K562 (cell line): ENCODE measurements around the gene VTA1. TPM values are rescaled to one million over a fixed set of nuclear protein-coding genes. Genes with fewer than 3 reads are reported as not detected.

ENCODE experiments used
- ATAC-seq: fragments of 200-7000 bp; cut with Tn5 transposase; 3 replicates; pipeline ENCODE4 v1.9.1; 2020; ENCODE audit warnings: moderate library complexity
- BruUV-seq: library from RNA; stranded (reverse); fragments of 400-500 nt; replicated peaks from 2 replicates; lab custom pipeline; 2021; lab: Mats Ljungman, UMichigan
- CTCF ChIA-PET: fragments of 300-600 bp; formaldehyde crosslinking; extraction: SDS; loops from one replicate; lab custom pipeline; 2021; ENCODE audit warnings: low intra/inter-chr PET ratio; lab: Yijun Ruan, JAX
- POLR2A ChIA-PET: fragments of 300-600, 350-650 bp; sonication (Branson Sonifier 250); formaldehyde crosslinking; extraction: SDS; loops from one replicate; lab custom pipeline; 2021; ENCODE audit warnings: antibody characterized with exemption, inconsistent platforms; lab: Yijun Ruan, JAX
- DNase-seq, 4 experiments: peaks; one replicate each; pipeline versions ENCODE4 v3.0.0 to v3.0.0-alpha.2; 2011 to 2018; ENCODE audit warnings: low spot score in 3 of 4, mixed read lengths in 3 of 4; ENCODE audit errors: extremely low read depth in 1 of 4
- FAIRE-seq: peaks from 2 replicates; lab custom pipeline; 2011; peaks lifted over from hg19 to GRCh38; lab: Jason Lieb, UNC
- H2AFZ ChIP-seq: 2 replicates; pipeline ENCODE4 v1.6.0; 2011; ENCODE audit warnings: low read depth, low read length, control low read depth, inconsistent platforms
- H3K27ac ChIP-seq: fragments of 200-600 bp; 3 replicates; pipeline ENCODE4 v1.8.0; 2011; ENCODE audit warnings: low read depth, mild to moderate bottlenecking, control low read depth, inconsistent platforms, low read length, moderate library complexity, mixed read lengths; ENCODE audit errors: extremely low read depth
- H3K27me3 ChIP-seq, 2 experiments: fragments of 300-600 bp in 1 of 2; 2 replicates in 1 of 2; 3 replicates in 1 of 2; pipeline versions ENCODE4 v1.6.0 to v1.8.0; 2011; ENCODE audit warnings: inconsistent platforms in 2 of 2, low read length in 2 of 2, mild to moderate bottlenecking in 1 of 2, mixed read lengths in 1 of 2, moderate library complexity in 1 of 2; ENCODE audit not compliant: control insufficient read depth in 2 of 2, insufficient read depth in 2 of 2
- H3K36me3 ChIP-seq: fragments of 300-600 bp; 3 replicates; pipeline ENCODE4 v1.8.0; 2011; ENCODE audit warnings: mild to moderate bottlenecking, low read length, inconsistent platforms; ENCODE audit not compliant: control insufficient read depth, insufficient read depth
- H3K4me1 ChIP-seq, 2 experiments: fragments of 200-600 bp in 1 of 2; replicated peaks in 1 of 2; 2 replicates in 1 of 2; 3 replicates in 1 of 2; pipeline versions ENCODE4 v1.5.1 to v1.8.0; 2011; ENCODE audit warnings: inconsistent platforms in 2 of 2, low read length in 2 of 2, mild to moderate bottlenecking in 1 of 2, mixed read lengths in 1 of 2, moderate library complexity in 1 of 2; ENCODE audit not compliant: control insufficient read depth in 2 of 2, insufficient read depth in 2 of 2
- H3K4me2 ChIP-seq: 2 replicates; pipeline ENCODE4 v1.6.1; 2011; ENCODE audit warnings: low read length, control low read depth, inconsistent platforms, mixed read lengths; ENCODE audit not compliant: insufficient read depth
- H3K4me3 ChIP-seq: fragments of 200-600 bp; sonication (generic), shearing (Covaris generic); 2 replicates; pipeline ENCODE4 v1.5.1; 2016; ENCODE audit warnings: control low read depth, inconsistent platforms
- H3K79me2 ChIP-seq: fragments of 200-600 bp; 3 replicates; pipeline ENCODE4 v1.8.0; 2011; ENCODE audit warnings: low read length, inconsistent platforms; ENCODE audit not compliant: control insufficient read depth, insufficient read depth
- H3K9ac ChIP-seq, 2 experiments: 2 replicates each; pipeline versions ENCODE4 v1.6.0 to v1.6.1; 2011; ENCODE audit warnings: low read depth in 2 of 2, low read length in 2 of 2, control low read depth in 1 of 2, inconsistent platforms in 1 of 2, mild to moderate bottlenecking in 1 of 2, mixed read lengths in 1 of 2; ENCODE audit not compliant: insufficient read depth in 1 of 2
- H3K9me1 ChIP-seq: one replicate; pipeline ENCODE4 v1.6.0; 2011; ENCODE audit warnings: inconsistent platforms, mild to moderate bottlenecking, low read length, moderate library complexity; ENCODE audit not compliant: control insufficient read depth, insufficient read depth
- H3K9me3 ChIP-seq: replicated peaks from 2 replicates; pipeline ENCODE4 v1.5.1; 2011; ENCODE audit warnings: low read depth, low read length, inconsistent platforms; ENCODE audit not compliant: control insufficient read depth, insufficient read depth
- H4K20me1 ChIP-seq: replicated peaks from 2 replicates; pipeline ENCODE4 v1.6.1; 2011; ENCODE audit warnings: low read length, inconsistent platforms, mixed read lengths; ENCODE audit not compliant: control insufficient read depth, insufficient read depth
- HSF4 ChIP-seq: fragments of 250-450 bp; sonication (Bioruptor Pico); IDR thresholded peaks from 2 replicates; pipeline ENCODE4 v2.1.2; 2022; ENCODE audit warnings: mild to moderate bottlenecking, moderate library complexity, borderline replicate concordance
- KDM5B ChIP-seq: fragments of 200-600 bp; sonication (generic); IDR thresholded peaks from 2 replicates; pipeline ENCODE4 v1.6.1; 2012; ENCODE audit warnings: low read depth, mild to moderate bottlenecking, moderate library complexity, low read length, control low read depth, inconsistent platforms; ENCODE audit not compliant: insufficient replicate concordance
- KLF6 ChIP-seq: fragments of 250-450 bp; sonication (Bioruptor Pico); IDR thresholded peaks from 2 replicates; pipeline ENCODE4 v1.4.0; 2020; ENCODE audit warnings: mild to moderate bottlenecking, moderate library complexity, borderline replicate concordance
- LARP7 ChIP-seq: fragments of 450-650 bp; IDR thresholded peaks from 2 replicates; pipeline ENCODE4 v1.6.1; 2016
- MCM7 ChIP-seq, 2 experiments: fragments of 450-650 bp; IDR thresholded peaks; 2 replicates each; pipeline ENCODE4 v1.6.1; 2016 to 2018
- MTA1 ChIP-seq: fragments of 450-650 bp; IDR thresholded peaks from 2 replicates; pipeline ENCODE4 v1.6.1; 2017; ENCODE audit warnings: borderline replicate concordance
- PHB ChIP-seq: fragments of 250-450 bp; sonication (Bioruptor Pico); IDR thresholded peaks from 2 replicates; pipeline ENCODE4 v1.5.0; 2021
- POU5F1 ChIP-seq: fragments of 150-350 bp; IDR thresholded peaks from 2 replicates; pipeline ENCODE4 v1.6.1; 2014; ENCODE audit warnings: borderline replicate concordance, low read length, low read depth, mild to moderate bottlenecking; ENCODE audit not compliant: partially characterized antibody
- SNRNP70 ChIP-seq: fragments of 200-400 bp; formaldehyde crosslinking; optimal IDR thresholded peaks from 2 replicates; pipeline ENCODE3; 2017; ENCODE audit warnings: low read depth, low read length
- TAF7 ChIP-seq: fragments of 450-650 bp; IDR thresholded peaks from 2 replicates; pipeline ENCODE4 v1.6.1; 2016; ENCODE audit warnings: missing genetic modification characterization, missing compliant biosample characterization
- TEAD1 ChIP-seq, 2 experiments: fragments of 450-650 bp in 1 of 2; sonication (generic) in 1 of 2; formaldehyde crosslinking; IDR thresholded peaks; 2 replicates each; pipeline versions ENCODE4 v1.4.0 to v1.8.0; 2020 to 2022; ENCODE audit warnings: mild to moderate bottlenecking in 2 of 2, missing genetic modification reagents in 1 of 2
- ZBTB7A ChIP-seq: IDR thresholded peaks from 2 replicates; pipeline ENCODE4 v1.6.1; 2011; ENCODE audit warnings: low read depth, mild to moderate bottlenecking, low read length, moderate library complexity, borderline replicate concordance; ENCODE audit not compliant: control insufficient read depth
- ZNF830 ChIP-seq: fragments of 250-450 bp; sonication (Bioruptor Pico); IDR thresholded peaks from 2 replicates; pipeline ENCODE4 v1.5.0; 2021; ENCODE audit warnings: mild to moderate bottlenecking
- in situ Hi-C: fragments of 300-500 bp; cut with MboI; formaldehyde crosslinking; loops from 4 replicates; pipeline ENCODE4 v1.15.0; 2018; ENCODE audit warnings: inconsistent platforms, mixed read lengths
- intact Hi-C: fragments of 100-400 bp; cut with micrococcal nuclease; formaldehyde crosslinking; loops from 2 replicates; pipeline ENCODE4 v1.14.2; 2022
- polyA plus RNA-seq, 8 experiments: library from polyadenylated mRNA; depleted of rRNA in 4 of 8; stranded (reverse) in 5 of 8; unstranded in 3 of 8; fragments of >200 nt; fragmentation: Nextera tagmentation in 2 of 8; fragmentation: Illumina TruSeq in 1 of 8; extraction: Ambion mirVana in 2 of 8; extraction: Trizol in 1 of 8; gene quantifications; 2 replicates each; pipeline versions ENCODE4 v1.2.1 to v1.2.3, GENCODE V29; 2011 to 2014; ENCODE audit warnings: inconsistent platforms in 1 of 8, missing spikeins in 1 of 8
- total RNA-seq, 7 experiments: library from RNA; depleted of rRNA in 6 of 7; stranded (reverse); fragments of >200 nt in 6 of 7; fragmentation: Illumina TruSeq in 2 of 7; extraction: Trizol in 2 of 7; gene quantifications; 2 replicates each; pipeline versions ENCODE4 v1.2.1 to v1.2.3, GENCODE V29; 2011 to 2021; ENCODE audit warnings: low replicate concordance in 1 of 7
- TF ChIP-seq, protein P1 (sequence below): fragments of 450-650 bp; formaldehyde crosslinking; IDR thresholded peaks from 2 replicates; pipeline ENCODE4 v1.4.0; 2020; ENCODE audit warnings: mild to moderate bottlenecking, moderate library complexity
- TF ChIP-seq, protein P2 (sequence below): fragments of 450-650 bp; formaldehyde crosslinking; IDR thresholded peaks from 2 replicates; pipeline ENCODE4 v1.4.0; 2022; ENCODE audit warnings: mild to moderate bottlenecking, moderate library complexity
- TF ChIP-seq, protein P3 (sequence below), 2 experiments: fragments of 450-650 bp in 1 of 2; sonication (generic) in 1 of 2; formaldehyde crosslinking; conservative IDR thresholded peaks; 2 replicates each; pipeline versions ENCODE4 v1.4.0 to v1.8.1; 2020 to 2022; ENCODE audit warnings: mild to moderate bottlenecking in 1 of 2, missing genetic modification reagents in 1 of 2

Gene VTA1
- total and polyA plus RNA-seq, 9 of the 15 experiments (the other 6 are each of a cell fraction or from before 2014, with no cell fraction given), result 47.8 to 182 (median 84.6) TPM

DNA sequence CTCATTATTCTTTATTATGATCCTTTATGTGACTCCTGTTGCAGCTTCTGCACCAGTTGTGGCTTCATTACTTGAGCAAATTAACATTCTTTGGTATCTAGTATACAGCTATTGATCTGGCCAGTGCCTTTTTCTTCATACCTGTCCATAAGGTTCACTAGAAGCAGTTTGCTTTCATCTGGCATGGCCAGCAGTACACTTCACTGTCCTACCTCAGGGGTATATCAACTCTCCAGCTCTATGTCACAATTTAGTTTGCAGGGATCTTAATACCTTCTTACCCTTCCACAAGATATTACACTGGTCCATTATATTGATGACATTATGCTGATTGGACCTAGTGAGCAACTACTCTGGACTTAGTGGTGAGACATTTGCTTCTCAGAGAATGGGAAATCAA is 46.6 kb downstream of the VTA1 start:
- no peak for DNase-seq
- ChIA-PET CTCF (no interaction called here), POLR2A (no interaction called here)
- Histone ChIP-seq H3K4me2 (no peak overlapping the region), H3K27ac (no peak overlapping the region), H4K20me1 (no peaks in the 10 kb centered on the region), H3K9ac (no peak overlapping the region), H3K9me1 (no peaks in the 10 kb centered on the region), H3K9me3 (no peaks in the 10 kb centered on the region), H3K4me3 (no peak overlapping the region), H3K79me2 (peaks cover 2% of the 10 kb centered on the region; the same call in 1 of the 3 replicates), H3K4me1 (no peaks in the 10 kb centered on the region; a peak in 1 of 5 replicates), H3K27me3 (no peaks in the 10 kb centered on the region), H3K36me3 (peaks cover 17% of the 10 kb centered on the region; the same call in 2 of the 3 replicates)
- no peak for FAIRE-seq
- intact Hi-C loops, result no loop called here
- no TSS peak for BruUV-seq
- ATAC-seq, result no peak
- TF ChIP-seq, protein P1, sequence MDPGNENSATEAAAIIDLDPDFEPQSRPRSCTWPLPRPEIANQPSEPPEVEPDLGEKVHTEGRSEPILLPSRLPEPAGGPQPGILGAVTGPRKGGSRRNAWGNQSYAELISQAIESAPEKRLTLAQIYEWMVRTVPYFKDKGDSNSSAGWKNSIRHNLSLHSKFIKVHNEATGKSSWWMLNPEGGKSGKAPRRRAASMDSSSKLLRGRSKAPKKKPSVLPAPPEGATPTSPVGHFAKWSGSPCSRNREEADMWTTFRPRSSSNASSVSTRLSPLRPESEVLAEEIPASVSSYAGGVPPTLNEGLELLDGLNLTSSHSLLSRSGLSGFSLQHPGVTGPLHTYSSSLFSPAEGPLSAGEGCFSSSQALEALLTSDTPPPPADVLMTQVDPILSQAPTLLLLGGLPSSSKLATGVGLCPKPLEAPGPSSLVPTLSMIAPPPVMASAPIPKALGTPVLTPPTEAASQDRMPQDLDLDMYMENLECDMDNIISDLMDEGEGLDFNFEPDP (CRISPR knock-in tag), result no peak
- no peak for TF ChIP-seq MTA1
- TF ChIP-seq TEAD1 (CRISPR knock-in tag; IDR thresholded peaks at IDR 0.05), result no peak
- TF ChIP-seq, protein P2, sequence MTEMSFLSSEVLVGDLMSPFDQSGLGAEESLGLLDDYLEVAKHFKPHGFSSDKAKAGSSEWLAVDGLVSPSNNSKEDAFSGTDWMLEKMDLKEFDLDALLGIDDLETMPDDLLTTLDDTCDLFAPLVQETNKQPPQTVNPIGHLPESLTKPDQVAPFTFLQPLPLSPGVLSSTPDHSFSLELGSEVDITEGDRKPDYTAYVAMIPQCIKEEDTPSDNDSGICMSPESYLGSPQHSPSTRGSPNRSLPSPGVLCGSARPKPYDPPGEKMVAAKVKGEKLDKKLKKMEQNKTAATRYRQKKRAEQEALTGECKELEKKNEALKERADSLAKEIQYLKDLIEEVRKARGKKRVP (CRISPR knock-in tag), result no peak
- TF ChIP-seq KDM5B, result no peak
- TF ChIP-seq POU5F1, result no peak
- TF ChIP-seq, protein P3, sequence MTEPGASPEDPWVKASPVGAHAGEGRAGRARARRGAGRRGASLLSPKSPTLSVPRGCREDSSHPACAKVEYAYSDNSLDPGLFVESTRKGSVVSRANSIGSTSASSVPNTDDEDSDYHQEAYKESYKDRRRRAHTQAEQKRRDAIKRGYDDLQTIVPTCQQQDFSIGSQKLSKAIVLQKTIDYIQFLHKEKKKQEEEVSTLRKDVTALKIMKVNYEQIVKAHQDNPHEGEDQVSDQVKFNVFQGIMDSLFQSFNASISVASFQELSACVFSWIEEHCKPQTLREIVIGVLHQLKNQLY (CRISPR knock-in tag; conservative IDR thresholded peaks at IDR 0.05), result no peak
- TF ChIP-seq ZBTB7A, result no peak
- TF ChIP-seq ZNF830 (CRISPR knock-in tag), result no peak
- no peak for TF ChIP-seq KLF6 (CRISPR knock-in tag)
- no peak for TF ChIP-seq PHB
- no peak for TF ChIP-seq TAF7 (tag)
- TF ChIP-seq SNRNP70, result no peak
- TF ChIP-seq HSF4 (CRISPR knock-in tag), result no peak
- no peak for TF ChIP-seq LARP7
- no peak for TF ChIP-seq MCM7 (IDR thresholded peaks at IDR 0.05)
- TF ChIP-seq, all 486 proteins: peak for 0
- in situ Hi-C loops, result no loop called here
- no peak overlapping the region for H2AFZ ChIP-seq
